Cardiac fibroblast (primary cell): ENCODE results near the gene CUL5.

Experiments used
- DNase-seq, 2 donors: peaks; one replicate each; pipeline versions ENCODE4 v3.0.0 to v3.0.0-alpha.2; 2010; ENCODE audit warnings: low read depth in 2 of 2
- H3K4me3 ChIP-seq, 2 donors: replicated peaks in 1 of 2; 1 replicate in 1 of 2; 2 replicates in 1 of 2; pipeline ENCODE4 v1.5.1; 2011; ENCODE audit warnings: low read depth in 2 of 2, low read length in 2 of 2, mild to moderate bottlenecking in 2 of 2, moderate library complexity in 1 of 2
- CTCF ChIP-seq: IDR thresholded peaks from one replicate; pipeline ENCODE4 v1.5.1; 2011; ENCODE audit warnings: low read depth, mild to moderate bottlenecking, low read length, inconsistent platforms

Gene CUL5

GRCh38 chr11:108063410-108063809 is 54.7 kb downstream of the CUL5 start:
- H3K4me3 ChIP-seq, result no peak overlapping the region
- TF ChIP-seq CTCF, result no peak
- DNase-seq, result no peak

- no peak for TF ChIP-seq CTCF
- peak; percentile 51 to 67 for DNase-seq
- H3K4me3 ChIP-seq, result no peak overlapping the region
These were observed 61.2 kb downstream of the CUL5 start for GRCh38 chr11:108069947-108070346.

- no peak for TF ChIP-seq CTCF
- no peak overlapping the region for H3K4me3 ChIP-seq
- DNase-seq, result no peak
These were observed 76.1 kb downstream of the CUL5 start for GRCh38 chr11:108084811-108085210.

GRCh38 chr11:108085672-108086071 is 77.0 kb downstream of the CUL5 start:
- no peak for DNase-seq
- no peak for TF ChIP-seq CTCF
- no peak overlapping the region for H3K4me3 ChIP-seq

GRCh38 chr11:108092134-108092533 is 83.4 kb downstream of the CUL5 start:
- TF ChIP-seq CTCF, result no peak
- no peak overlapping the region for H3K4me3 ChIP-seq
- DNase-seq, result no peak

GRCh38 chr11:108093128-108093904 is 84.6 kb downstream of the CUL5 start:
- H3K4me3 ChIP-seq, result no peak overlapping the region
- peak; percentile 8 to 40 for DNase-seq
- TF ChIP-seq CTCF, result no peak

GRCh38 chr11:108097179-108097578 is 88.5 kb downstream of the CUL5 start:
- no peak for DNase-seq
- TF ChIP-seq CTCF, result no peak
- no peak overlapping the region for H3K4me3 ChIP-seq
